ENCODE data around the gene DUSP2. TPM values are rescaled to one million over a fixed set of nuclear protein-coding genes. Genes with fewer than 3 reads are reported as not detected.

DUSP2 gene
- total and polyA plus RNA-seq, 2 experiments from 2014 or later, result 6.6 to 13.0 TPM

GRCh38 chr2:96108151-96108540 lies 37.1 kb downstream of the DUSP2 start (continued):
- TF ChIP-seq REST (IDR thresholded peaks at IDR 0.05; ENCODE audit: unreplicated experiment) (no peak), JUNB (IDR thresholded peaks at IDR 0.05; ENCODE audit: unreplicated experiment) (no peak), ZNF331 (CRISPR knock-in tag; IDR thresholded peaks at IDR 0.05; ENCODE audit: low read depth) (no peak), POLR2AphosphoS5 (IDR thresholded peaks at IDR 0.05; ENCODE audit: low read depth) (no peak), STAT1 (IDR thresholded peaks at IDR 0.05; ENCODE audit: unreplicated experiment) (no peak), NANOG (IDR thresholded peaks at IDR 0.05; ENCODE audit: borderline replicate concordance) (no peak), CREB1 (CRISPR knock-in tag; IDR thresholded peaks at IDR 0.05; ENCODE audit: low read depth) (no peak)

- Histone ChIP-seq H3K4me2 (peak overlapping the region; percentile 79), H3K9me2 (ENCODE audit: insufficient read depth) (no peaks in the 10 kb centered on the region), H3K79me2 (replicated peaks; ENCODE audit: insufficient read depth) (no peaks in the 10 kb centered on the region), H3K27me3 (ENCODE audit: insufficient read depth) (no peaks in the 10 kb centered on the region), H3K27ac (ENCODE audit: low read depth) (no peak overlapping the region), H3K4me1 (ENCODE audit: insufficient read depth) (peaks cover 20% of the 10 kb centered on the region), H3F3A (replicated peaks; ENCODE audit: low read depth) (no peaks in the 10 kb centered on the region), H2AFZ (peak overlapping the region; percentile 95), H4K20me1 (replicated peaks; ENCODE audit: insufficient read depth) (no peaks in the 10 kb centered on the region), H3K4me3 (no peak overlapping the region), H3K36me3 (ENCODE audit: insufficient read depth) (no peaks in the 10 kb centered on the region)
- DNase-seq (ENCODE audit: low spot score) (no peak), ATAC-seq (no peak)
- Mint-ChIP-seq H3K4me3 (no peak overlapping the region), H3K36me3 (ENCODE audit: low read depth) (peaks cover 5% of the 10 kb centered on the region; the same call in 2 of the 3 replicates), H3K27me3 (ENCODE audit: insufficient read depth, low read depth, poor library complexity) (peaks cover 15% of the 10 kb centered on the region), H3K4me1 (peaks cover 30% of the 10 kb centered on the region), H3K9me3 (peaks cover 8% of the 10 kb centered on the region), H3K27ac (no peak overlapping the region)
- TF ChIP-seq ZNF462 (CRISPR knock-in tag; IDR thresholded peaks at IDR 0.05), result no peak
- no peak for TF ChIP-seq JUNB (IDR thresholded peaks at IDR 0.05; ENCODE audit: unreplicated experiment)
- TF ChIP-seq ZNF114 (CRISPR knock-in tag; IDR thresholded peaks at IDR 0.05), result no peak
- TF ChIP-seq NANOG (IDR thresholded peaks at IDR 0.05; ENCODE audit: borderline replicate concordance), result no peak
- no peak for TF ChIP-seq ETS1 (IDR thresholded peaks at IDR 0.05)
- no peak for TF ChIP-seq ZNF331 (CRISPR knock-in tag; IDR thresholded peaks at IDR 0.05; ENCODE audit: low read depth)
- no peak for TF ChIP-seq EZH2phosphoT487 (IDR thresholded peaks at IDR 0.05; ENCODE audit: unreplicated experiment)
- TF ChIP-seq CTCF (conservative IDR thresholded peaks at IDR 0.05; ENCODE audit: low read depth in 2 of 2), result no peak
- TF ChIP-seq EZH2 (IDR thresholded peaks at IDR 0.05; ENCODE audit: low read depth, unreplicated experiment), result no peak
These were observed 37.6 kb downstream of the DUSP2 start for GRCh38 chr2:96107708-96108065.

Measured in GM23338 (cell line).